Measurements from ENCODE around the gene CHST9. TPM values are rescaled to one million over a fixed set of nuclear protein-coding genes. Genes with fewer than 3 reads are reported as not detected.
"Not testable (repeated sequence)": the region's sequence is repeated elsewhere in the genome, so short reads cannot be mapped to it uniquely, and the experiment has no call there.

The CHST9 gene
- total RNA-seq, 1 experiment from 2014 or later, result 0.07 TPM

GRCh38 chr18:26977781-26978180, 207.3 kb downstream of the CHST9 start:
- no peak for TF ChIP-seq EZH2 (IDR thresholded peaks at IDR 0.05; ENCODE audit: low read depth)
- TF ChIP-seq CTCF (conservative IDR thresholded peaks at IDR 0.05), result no peak
- no peaks in the 10 kb centered on the region for H3K9me2 ChIP-seq (ENCODE audit: insufficient read depth)
- CTCF ChIA-PET, result no interaction called here
- no peak for DNase-seq
- no peaks in the 10 kb centered on the region for H3K9me3 ChIP-seq (ENCODE audit: insufficient read depth, low read depth)
- no peaks in the 10 kb centered on the region for H3K4me1 ChIP-seq (replicated peaks; ENCODE audit: insufficient read depth)
- H3K27ac ChIP-seq, result no peak overlapping the region
- no TSS peak for BruUV-seq (replicated peaks)
- H3K36me3 ChIP-seq (ENCODE audit: low read depth), result no peaks in the 10 kb centered on the region
- H2AFZ ChIP-seq, result no peak overlapping the region
- H3F3A ChIP-seq (ENCODE audit: insufficient read depth, low read depth), result no peaks in the 10 kb centered on the region
- H3K4me2 ChIP-seq, result no peak overlapping the region
- H3K4me3 ChIP-seq, result no peak overlapping the region
- H3K27me3 ChIP-seq (ENCODE audit: insufficient read depth, low read depth), result no peaks in the 10 kb centered on the region
- intact Hi-C loops (cut with micrococcal nuclease; ENCODE audit: unreplicated experiment), result no loop called here
- POLR2A ChIA-PET (ENCODE audit: unreplicated experiment), result no interaction called here
- H4K20me1 ChIP-seq (ENCODE audit: insufficient read depth), result no peaks in the 10 kb centered on the region
- no peaks in the 10 kb centered on the region for H3K79me2 ChIP-seq (ENCODE audit: low read depth)

DNA sequence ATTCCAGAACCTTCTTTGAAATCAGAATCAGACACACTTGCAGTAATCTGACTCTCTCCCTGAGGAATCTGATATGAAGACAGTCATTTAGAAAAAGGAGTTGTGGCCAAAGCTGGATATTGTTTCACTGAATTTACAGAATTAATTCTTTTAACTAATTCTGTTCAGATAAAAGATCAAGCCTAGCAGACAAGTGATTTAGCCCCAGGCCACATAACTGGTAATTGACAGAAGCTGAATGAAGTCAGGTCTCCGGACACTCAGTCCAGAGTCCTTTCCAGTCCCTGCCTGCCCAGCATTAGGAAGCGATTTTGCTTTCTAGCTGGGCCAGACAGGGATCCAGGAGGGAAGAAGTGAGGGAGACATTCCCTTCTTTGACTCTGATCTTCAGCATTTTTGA, 208.9 kb downstream of the CHST9 start:
- Histone ChIP-seq H3F3A (ENCODE audit: insufficient read depth, low read depth) (no peaks in the 10 kb centered on the region), H3K4me1 (replicated peaks; ENCODE audit: insufficient read depth) (no peaks in the 10 kb centered on the region), H4K20me1 (ENCODE audit: insufficient read depth) (no peaks in the 10 kb centered on the region), H3K79me2 (ENCODE audit: low read depth) (no peaks in the 10 kb centered on the region), H3K9me2 (ENCODE audit: insufficient read depth) (no peaks in the 10 kb centered on the region), H3K4me3 (no peak overlapping the region), H3K36me3 (ENCODE audit: low read depth) (no peaks in the 10 kb centered on the region), H3K4me2 (no peak overlapping the region), H3K27me3 (ENCODE audit: insufficient read depth, low read depth) (no peaks in the 10 kb centered on the region), H3K27ac (no peak overlapping the region), H2AFZ (no peak overlapping the region), H3K9me3 (ENCODE audit: insufficient read depth, low read depth) (no peaks in the 10 kb centered on the region)
- ChIA-PET CTCF (no interaction called here), POLR2A (ENCODE audit: unreplicated experiment) (no interaction called here)
- TF ChIP-seq EZH2 (IDR thresholded peaks at IDR 0.05; ENCODE audit: low read depth), result no peak
- no peak for TF ChIP-seq CTCF (conservative IDR thresholded peaks at IDR 0.05)
- intact Hi-C loops (cut with micrococcal nuclease; ENCODE audit: unreplicated experiment), result no loop called here
- no peak for DNase-seq
- no TSS peak for BruUV-seq (replicated peaks)

DNA sequence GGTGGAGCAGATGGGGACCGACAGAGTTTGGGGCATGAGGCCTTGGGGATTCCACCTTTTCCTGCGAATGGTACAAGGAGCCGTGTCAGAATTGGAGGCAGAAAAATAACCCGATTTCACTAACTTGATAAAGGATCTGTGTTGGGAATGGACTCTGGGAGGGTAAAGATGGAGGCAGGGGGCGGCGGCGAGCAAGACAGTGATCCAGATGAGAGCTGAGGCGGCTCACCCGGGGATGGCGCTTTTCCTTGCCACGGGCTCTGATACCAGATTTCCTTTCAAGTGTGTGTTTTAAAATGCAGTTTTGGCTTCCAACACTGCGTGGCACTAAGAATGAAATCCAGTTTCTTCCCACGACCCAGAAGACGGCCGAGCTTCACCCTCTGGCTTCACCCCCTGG, 212.6 kb downstream of the CHST9 start:
- H3K4me3 ChIP-seq; H3K79me2 ChIP-seq (ENCODE audit: low read depth); H3F3A ChIP-seq (ENCODE audit: insufficient read depth, low read depth); H2AFZ ChIP-seq; CTCF ChIA-PET; H3K9me2 ChIP-seq (ENCODE audit: insufficient read depth); H3K4me2 ChIP-seq; H3K27ac ChIP-seq; H3K36me3 ChIP-seq (ENCODE audit: low read depth); BruUV-seq (replicated peaks); H3K27me3 ChIP-seq (ENCODE audit: insufficient read depth, low read depth); POLR2A ChIA-PET (ENCODE audit: unreplicated experiment); H4K20me1 ChIP-seq (ENCODE audit: insufficient read depth); intact Hi-C loops (cut with micrococcal nuclease; ENCODE audit: unreplicated experiment); DNase-seq; H3K4me1 ChIP-seq (replicated peaks; ENCODE audit: insufficient read depth); H3K9me3 ChIP-seq (ENCODE audit: insufficient read depth, low read depth): not testable (repeated sequence)

- TF ChIP-seq CTCF (conservative IDR thresholded peaks at IDR 0.05) (no peak), EZH2 (IDR thresholded peaks at IDR 0.05; ENCODE audit: low read depth) (no peak)
- no peak overlapping the region for H2AFZ ChIP-seq
- H3F3A ChIP-seq (ENCODE audit: insufficient read depth, low read depth), result no peaks in the 10 kb centered on the region
- BruUV-seq (replicated peaks), result no TSS peak
- no peak overlapping the region for H3K27ac ChIP-seq
- no peak overlapping the region for H3K4me3 ChIP-seq
- no peak overlapping the region for H3K4me2 ChIP-seq
- H3K9me3 ChIP-seq (ENCODE audit: insufficient read depth, low read depth), result no peaks in the 10 kb centered on the region
- no peaks in the 10 kb centered on the region for H3K9me2 ChIP-seq (ENCODE audit: insufficient read depth)
- POLR2A ChIA-PET (ENCODE audit: unreplicated experiment), result no interaction called here
- H3K4me1 ChIP-seq (replicated peaks; ENCODE audit: insufficient read depth), result no peaks in the 10 kb centered on the region
- H4K20me1 ChIP-seq (ENCODE audit: insufficient read depth), result no peaks in the 10 kb centered on the region
- no peaks in the 10 kb centered on the region for H3K79me2 ChIP-seq (ENCODE audit: low read depth)
- no peaks in the 10 kb centered on the region for H3K36me3 ChIP-seq (ENCODE audit: low read depth)
- CTCF ChIA-PET, result no interaction called here
- H3K27me3 ChIP-seq (ENCODE audit: insufficient read depth, low read depth), result no peaks in the 10 kb centered on the region
- DNase-seq, result no peak
- intact Hi-C loops (cut with micrococcal nuclease; ENCODE audit: unreplicated experiment), result no loop called here
Measured at GRCh38 chr18:26971409-26971808, 213.7 kb downstream of the CHST9 start.

Data from PC-9 (cell line).